Measurements from ENCODE around the gene CRX. TPM values are rescaled to one million over a fixed set of nuclear protein-coding genes. Genes with fewer than 3 reads are reported as not detected.

Gene CRX
- total RNA-seq, 1 experiment from 2014 or later: not detected

DNA sequence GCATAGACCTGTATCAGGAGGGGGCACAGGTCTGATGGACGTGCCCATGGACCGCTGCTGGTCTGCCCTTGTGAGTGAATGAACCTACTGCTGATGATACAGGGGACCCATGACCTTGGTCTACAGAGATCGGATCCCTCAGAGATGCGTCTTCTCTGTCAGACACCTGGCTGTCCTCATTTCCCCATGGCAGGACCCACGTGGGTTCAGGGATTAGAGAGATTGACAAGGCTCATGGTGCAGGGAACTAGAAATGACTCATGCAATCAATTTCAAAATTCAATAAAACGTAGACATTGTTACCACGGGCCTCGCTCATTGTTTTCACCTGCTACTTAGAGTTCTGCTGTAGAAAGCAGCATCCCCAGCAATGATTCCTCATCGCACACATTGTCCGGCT is 16.4 kb upstream of the CRX start:
- intact Hi-C loops (cut with micrococcal nuclease; ENCODE audit: unreplicated experiment): no loop called here
- Histone ChIP-seq H3K9me3 (no peaks in the 10 kb centered on the region), H3K36me3 (ENCODE audit: control insufficient read depth, insufficient read depth, low read length) (no peaks in the 10 kb centered on the region), H3K4me1 (no peaks in the 10 kb centered on the region), H3K4me3 (ENCODE audit: low read depth, low read length) (no peak overlapping the region), H3K27me3 (replicated peaks; ENCODE audit: control insufficient read depth, insufficient read depth, low read length) (no peaks in the 10 kb centered on the region)
- DNase-seq: no peak
- Mint-ChIP-seq H3K27ac (ENCODE audit: unreplicated experiment) (no peak overlapping the region), H3K9me3 (ENCODE audit: unreplicated experiment) (no peaks in the 10 kb centered on the region), H3K36me3 (ENCODE audit: insufficient read depth, unreplicated experiment) (no peaks in the 10 kb centered on the region), H3K4me3 (ENCODE audit: unreplicated experiment) (no peak overlapping the region), H3K27me3 (ENCODE audit: insufficient read depth, unreplicated experiment) (no peaks in the 10 kb centered on the region), H3K4me1 (ENCODE audit: low read depth, unreplicated experiment) (no peaks in the 10 kb centered on the region)
- POLR2A ChIA-PET: no interaction called here
- TF ChIP-seq, protein P1, sequence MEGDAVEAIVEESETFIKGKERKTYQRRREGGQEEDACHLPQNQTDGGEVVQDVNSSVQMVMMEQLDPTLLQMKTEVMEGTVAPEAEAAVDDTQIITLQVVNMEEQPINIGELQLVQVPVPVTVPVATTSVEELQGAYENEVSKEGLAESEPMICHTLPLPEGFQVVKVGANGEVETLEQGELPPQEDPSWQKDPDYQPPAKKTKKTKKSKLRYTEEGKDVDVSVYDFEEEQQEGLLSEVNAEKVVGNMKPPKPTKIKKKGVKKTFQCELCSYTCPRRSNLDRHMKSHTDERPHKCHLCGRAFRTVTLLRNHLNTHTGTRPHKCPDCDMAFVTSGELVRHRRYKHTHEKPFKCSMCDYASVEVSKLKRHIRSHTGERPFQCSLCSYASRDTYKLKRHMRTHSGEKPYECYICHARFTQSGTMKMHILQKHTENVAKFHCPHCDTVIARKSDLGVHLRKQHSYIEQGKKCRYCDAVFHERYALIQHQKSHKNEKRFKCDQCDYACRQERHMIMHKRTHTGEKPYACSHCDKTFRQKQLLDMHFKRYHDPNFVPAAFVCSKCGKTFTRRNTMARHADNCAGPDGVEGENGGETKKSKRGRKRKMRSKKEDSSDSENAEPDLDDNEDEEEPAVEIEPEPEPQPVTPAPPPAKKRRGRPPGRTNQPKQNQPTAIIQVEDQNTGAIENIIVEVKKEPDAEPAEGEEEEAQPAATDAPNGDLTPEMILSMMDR (IDR thresholded peaks at IDR 0.05; ENCODE audit: insufficient read depth in 1 of 2, low read depth in 1 of 2, low read length in 1 of 2, severe bottlenecking in 1 of 2, unreplicated experiment in 1 of 2): no peak
- CTCF ChIA-PET: no interaction called here
- BruUV-seq (replicated peaks): no TSS peak

DNA sequence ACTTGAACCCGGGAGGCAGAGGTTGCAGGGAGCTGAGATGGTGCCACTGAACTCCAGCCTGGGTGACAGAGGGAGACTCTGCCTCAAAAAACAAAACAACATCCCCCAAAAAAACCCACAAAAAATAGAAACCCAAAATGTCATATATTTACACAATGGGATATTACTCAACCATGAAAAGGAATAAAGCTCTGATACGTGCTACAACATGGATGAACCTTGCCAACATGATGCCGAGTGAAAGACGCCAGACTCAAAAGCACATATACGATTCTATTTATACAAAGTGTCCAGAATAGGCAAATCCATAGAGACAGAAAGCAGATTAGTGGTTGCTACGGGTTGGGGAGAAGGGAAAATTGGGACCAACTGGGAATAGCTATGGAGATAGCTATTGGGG is 15.3 kb upstream of the CRX start:
- intact Hi-C loops (cut with micrococcal nuclease; ENCODE audit: unreplicated experiment): no loop called here
- H3K27ac Mint-ChIP-seq (ENCODE audit: unreplicated experiment): no peak overlapping the region
- no peak overlapping the region for H3K4me3 Mint-ChIP-seq (ENCODE audit: unreplicated experiment)
- no peak for DNase-seq
- no peaks in the 10 kb centered on the region for H3K27me3 ChIP-seq (replicated peaks; ENCODE audit: control insufficient read depth, insufficient read depth, low read length)
- no peaks in the 10 kb centered on the region for H3K27me3 Mint-ChIP-seq (ENCODE audit: insufficient read depth, unreplicated experiment)
- no peaks in the 10 kb centered on the region for H3K4me1 ChIP-seq
- no peaks in the 10 kb centered on the region for H3K36me3 Mint-ChIP-seq (ENCODE audit: insufficient read depth, unreplicated experiment)
- CTCF ChIA-PET: no interaction called here
- H3K4me3 ChIP-seq (ENCODE audit: low read depth, low read length): no peak overlapping the region
- TF ChIP-seq, protein P1 (IDR thresholded peaks at IDR 0.05; ENCODE audit: insufficient read depth in 1 of 2, low read depth in 1 of 2, low read length in 1 of 2, severe bottlenecking in 1 of 2, unreplicated experiment in 1 of 2): no peak
- H3K4me1 Mint-ChIP-seq (ENCODE audit: low read depth, unreplicated experiment): no peaks in the 10 kb centered on the region
- no TSS peak for BruUV-seq (replicated peaks)
- no peaks in the 10 kb centered on the region for H3K36me3 ChIP-seq (ENCODE audit: control insufficient read depth, insufficient read depth, low read length)
- H3K9me3 ChIP-seq: no peaks in the 10 kb centered on the region
- POLR2A ChIA-PET: no interaction called here
- no peaks in the 10 kb centered on the region for H3K9me3 Mint-ChIP-seq (ENCODE audit: unreplicated experiment)

DNA sequence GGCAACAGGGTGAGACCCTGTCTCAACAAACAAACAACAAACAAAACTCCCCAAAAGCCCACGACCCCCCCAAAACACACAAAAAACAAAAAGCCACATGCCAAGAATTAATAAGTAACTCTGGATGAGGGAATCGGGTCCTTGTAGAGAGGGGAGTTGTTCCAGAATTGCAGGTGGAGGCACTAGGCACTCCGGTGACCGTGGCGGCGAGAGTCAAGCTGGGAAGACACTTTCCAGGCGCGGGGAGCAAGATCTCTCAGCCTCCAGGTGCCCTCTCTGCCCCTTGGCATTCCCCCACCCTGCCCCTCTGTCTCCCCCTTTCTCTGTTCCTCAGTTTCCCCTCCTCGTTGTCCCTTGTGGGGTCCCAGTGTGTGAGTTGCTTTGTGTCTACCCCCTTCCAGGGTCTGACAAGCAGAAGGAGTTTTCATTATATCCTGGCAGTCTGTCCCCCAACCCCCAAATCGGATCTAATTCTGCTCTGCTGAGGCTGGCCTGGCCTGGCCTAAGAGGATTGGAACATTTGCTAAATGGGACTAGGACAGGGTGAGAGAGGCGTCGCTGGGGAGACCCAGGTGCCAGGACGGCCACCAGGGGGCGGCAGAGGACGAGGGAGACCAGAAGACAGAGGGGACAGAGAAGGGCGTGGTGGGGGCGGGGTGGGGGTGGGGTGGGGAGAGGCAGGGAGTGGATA is 8.3 kb upstream of the CRX start:
- H3K4me1 ChIP-seq: no peaks in the 10 kb centered on the region
- Mint-ChIP-seq H3K9me3 (ENCODE audit: unreplicated experiment) (no peaks in the 10 kb centered on the region), H3K27ac (ENCODE audit: unreplicated experiment) (no peak overlapping the region), H3K4me1 (ENCODE audit: low read depth, unreplicated experiment) (no peaks in the 10 kb centered on the region), H3K4me3 (ENCODE audit: unreplicated experiment) (no peak overlapping the region), H3K36me3 (ENCODE audit: insufficient read depth, unreplicated experiment) (no peaks in the 10 kb centered on the region), H3K27me3 (ENCODE audit: insufficient read depth, unreplicated experiment) (no peaks in the 10 kb centered on the region)
- BruUV-seq (replicated peaks): no TSS peak
- no peaks in the 10 kb centered on the region for H3K27me3 ChIP-seq (replicated peaks; ENCODE audit: control insufficient read depth, insufficient read depth, low read length)
- POLR2A ChIA-PET: no interaction called here
- TF ChIP-seq, protein P1 (IDR thresholded peaks at IDR 0.05; ENCODE audit: insufficient read depth in 1 of 2, low read depth in 1 of 2, low read length in 1 of 2, severe bottlenecking in 1 of 2, unreplicated experiment in 1 of 2): peak; percentile 81 to 86
- DNase-seq: peak; percentile 85 to 92
- CTCF ChIA-PET: interaction anchor here (0.7 kb wide), 1 partner anchor 13 kb away, joined by 3 read pairs; no protein-coding TSS in a partner anchor
- intact Hi-C loops (cut with micrococcal nuclease; ENCODE audit: unreplicated experiment): loop anchor here (1.0 kb wide), 1 partner anchor 50 kb away; no protein-coding TSS in a partner anchor
- no peak overlapping the region for H3K4me3 ChIP-seq (ENCODE audit: low read depth, low read length)
- H3K9me3 ChIP-seq: no peaks in the 10 kb centered on the region
- H3K36me3 ChIP-seq (ENCODE audit: control insufficient read depth, insufficient read depth, low read length): no peaks in the 10 kb centered on the region

Data from Caco-2 (cell line).